Endothelial cell (in vitro differentiated cells): ENCODE measurements around the gene BCL7A. TPM values are rescaled to one million over a fixed set of nuclear protein-coding genes. Genes with fewer than 3 reads are reported as not detected.

Source experiments
- DNase-seq: peaks from one replicate; pipeline ENCODE4 v3.0.0; 2021; ENCODE audit warnings: low spot score
- H3K27ac Mint-ChIP-seq: one replicate; pipeline ENCODE4 v1.8.0; 2021; ENCODE audit warnings: mixed read lengths, inconsistent platforms; ENCODE audit not compliant: unreplicated experiment
- H3K27me3 Mint-ChIP-seq: one replicate; pipeline ENCODE4 v1.8.0; 2021; ENCODE audit warnings: mild to moderate bottlenecking, moderate library complexity, mixed read lengths, inconsistent platforms; ENCODE audit not compliant: unreplicated experiment
- H3K36me3 Mint-ChIP-seq: one replicate; pipeline ENCODE4 v1.8.0; 2021; ENCODE audit warnings: mild to moderate bottlenecking, low read depth, mixed read lengths, inconsistent platforms; ENCODE audit not compliant: unreplicated experiment
- H3K4me1 Mint-ChIP-seq: one replicate; pipeline ENCODE4 v1.8.0; 2021; ENCODE audit warnings: mild to moderate bottlenecking, mixed read lengths, inconsistent platforms; ENCODE audit not compliant: unreplicated experiment
- H3K4me3 Mint-ChIP-seq: one replicate; pipeline ENCODE4 v1.8.0; 2021; ENCODE audit warnings: mild to moderate bottlenecking, mixed read lengths, inconsistent platforms; ENCODE audit not compliant: unreplicated experiment
- H3K9me3 Mint-ChIP-seq: one replicate; pipeline ENCODE4 v1.8.0; 2021; ENCODE audit warnings: mixed read lengths, inconsistent platforms; ENCODE audit not compliant: unreplicated experiment
- CTCF ChIP-seq: fragments of 200-600 bp; sonication (generic); IDR thresholded peaks from one replicate; pipeline ENCODE4 v1.5.0; 2021; ENCODE audit warnings: antibody characterized with exemption; ENCODE audit not compliant: unreplicated experiment
- total RNA-seq: library from RNA; stranded (reverse); fragmentation: NEBNext Ultra II Directional; extraction: Animal tissue kit (Norgen Biotek cat#: 25700); gene quantifications from one replicate; pipeline ENCODE4 v1.2.1, GENCODE V29; 2021; ENCODE audit not compliant: unreplicated experiment

Gene BCL7A
- total RNA-seq, 1 donor from 2014 or later, result 6.2 TPM

- peaks cover 44% of the 10 kb centered on the region for H3K4me1 Mint-ChIP-seq
- TF ChIP-seq CTCF, result no peak
- H3K4me3 Mint-ChIP-seq, result peak overlapping the region; percentile 94
- no peak for DNase-seq
- no peaks in the 10 kb centered on the region for H3K9me3 Mint-ChIP-seq
- H3K27me3 Mint-ChIP-seq, result peaks cover 9% of the 10 kb centered on the region
- H3K27ac Mint-ChIP-seq, result peak overlapping the region; percentile 89
- H3K36me3 Mint-ChIP-seq, result peaks cover 9% of the 10 kb centered on the region
Measured at GRCh38 chr12:122079532-122080081, 57.9 kb downstream of the BCL7A start.

GRCh38 chr12:122080149-122081082 is 58.7 kb downstream of the BCL7A start:
- Mint-ChIP-seq H3K4me3 (peak overlapping the region; percentile 94), H3K9me3 (no peaks in the 10 kb centered on the region), H3K27me3 (peaks cover 9% of the 10 kb centered on the region)

GRCh38 chr12:122081083-122081696 is 59.5 kb downstream of the BCL7A start:
- Mint-ChIP-seq H3K36me3 (peaks cover 14% of the 10 kb centered on the region), H3K4me1 (peaks cover 47% of the 10 kb centered on the region), H3K27ac (peak overlapping the region; percentile 93), H3K9me3 (no peaks in the 10 kb centered on the region), H3K27me3 (peaks cover 9% of the 10 kb centered on the region), H3K4me3 (peak overlapping the region; percentile 94)
- TF ChIP-seq CTCF, result no peak
- no peak for DNase-seq

More at GRCh38 chr12:122080149-122081082, 58.7 kb downstream of the BCL7A start:
- peaks cover 10% of the 10 kb centered on the region for H3K36me3 Mint-ChIP-seq
- no peak for DNase-seq
- peak overlapping the region; percentile 89 for H3K27ac Mint-ChIP-seq
- TF ChIP-seq CTCF, result no peak
- peaks cover 44% of the 10 kb centered on the region for H3K4me1 Mint-ChIP-seq

GRCh38 chr12:122081697-122082221 is 60.1 kb downstream of the BCL7A start:
- Mint-ChIP-seq H3K4me1 (peaks cover 47% of the 10 kb centered on the region), H3K4me3 (peak overlapping the region; percentile 28), H3K36me3 (peaks cover 14% of the 10 kb centered on the region), H3K27me3 (peaks cover 9% of the 10 kb centered on the region), H3K27ac (peak overlapping the region; percentile 93), H3K9me3 (no peaks in the 10 kb centered on the region)
- TF ChIP-seq CTCF, result no peak
- peak; percentile 29 for DNase-seq
